B cell (primary cell): ENCODE measurements around the gene IL17A. TPM values are rescaled to one million over a fixed set of nuclear protein-coding genes. Genes with fewer than 3 reads are reported as not detected.

Experiments used
- ATAC-seq: fragments of 200-7000 bp; cut with Tn5 transposase; one replicate; pipeline ENCODE4 v1.10.0; 2021; ENCODE audit warnings: low read depth, mild to moderate bottlenecking, moderate number of reproducible peaks, moderate library complexity
- CTCF ChIA-PET: fragments of 350-600 bp; sonication (Branson Sonifier 250); formaldehyde crosslinking; loops from one replicate; lab custom pipeline; 2021; ENCODE audit warnings: antibody characterized with exemption, inconsistent platforms; lab: Charles Lee
- POLR2A ChIA-PET: fragments of 350-600 bp; sonication (Branson Sonifier 250); formaldehyde crosslinking; loops from one replicate; lab custom pipeline; 2021; ENCODE audit warnings: antibody characterized with exemption; lab: Charles Lee
- DNase-seq: peaks from one replicate; pipeline ENCODE4 v3.0.0; 2013
- H2AFZ ChIP-seq: 2 replicates; pipeline ENCODE4 v1.6.1; 2012; ENCODE audit warnings: mild to moderate bottlenecking, low read depth, low read length; ENCODE audit not compliant: insufficient read depth, poor library complexity, severe bottlenecking
- H3K27ac ChIP-seq, 2 donors: 1 replicate in 1 of 2; 2 replicates in 1 of 2; pipeline ENCODE4 v1.5.1; 2012 to 2013; ENCODE audit warnings: low read length in 2 of 2, mild to moderate bottlenecking in 2 of 2, moderate library complexity in 1 of 2
- H3K27me3 ChIP-seq, 4 experiments: fragments of 200-600 bp in 1 of 4; sonication (generic) in 1 of 4; replicated peaks in 1 of 4; 1 replicate in 2 of 4; 2 replicates in 2 of 4; pipeline versions ENCODE4 v1.6.1 to v1.7.0; 2013 to 2016; ENCODE audit warnings: low read length in 3 of 4, mild to moderate bottlenecking in 2 of 4, mixed read lengths in 1 of 4, moderate library complexity in 1 of 4; ENCODE audit not compliant: insufficient read depth in 4 of 4, control insufficient read depth in 3 of 4; ENCODE audit errors: control extremely low read depth in 1 of 4
- H3K36me3 ChIP-seq, 2 experiments: replicated peaks in 1 of 2; 1 replicate in 1 of 2; 2 replicates in 1 of 2; pipeline versions ENCODE4 v1.6.1 to v1.7.1; 2013; ENCODE audit warnings: low read length in 1 of 2; ENCODE audit not compliant: insufficient read depth in 2 of 2, control insufficient read depth in 1 of 2; ENCODE audit errors: control extremely low read depth in 1 of 2, extremely low read depth in 1 of 2
- H3K4me1 ChIP-seq, 2 donors: fragments of 200-600 bp in 1 of 2; sonication (generic) in 1 of 2; 1 replicate in 1 of 2; 2 replicates in 1 of 2; pipeline versions ENCODE4 v1.5.1 to v1.6.1; 2013 to 2017; ENCODE audit warnings: low read length in 2 of 2; ENCODE audit not compliant: control insufficient read depth in 2 of 2, insufficient read depth in 2 of 2
- H3K4me2 ChIP-seq: replicated peaks from 2 replicates; pipeline ENCODE3; 2012; ENCODE audit warnings: mild to moderate bottlenecking, low read depth, low read length; ENCODE audit not compliant: poor library complexity, severe bottlenecking
- H3K4me3 ChIP-seq, 5 experiments: fragments of 200-600 bp in 1 of 5; sonication (generic) in 1 of 5; 1 replicate in 3 of 5; 2 replicates in 2 of 5; pipeline versions ENCODE4 v1.5.1 to v1.7.0; 2011 to 2016; ENCODE audit warnings: low read length in 4 of 5, mild to moderate bottlenecking in 4 of 5, low read depth in 2 of 5, control low read depth in 1 of 5, moderate library complexity in 1 of 5; ENCODE audit not compliant: insufficient read depth in 1 of 5; ENCODE audit errors: control extremely low read depth in 1 of 5, extremely low read depth in 1 of 5
- H3K79me2 ChIP-seq: fragments of 200-600 bp; sonication (generic); one replicate; pipeline ENCODE4 v1.6.0; 2016; ENCODE audit warnings: low read length; ENCODE audit not compliant: control insufficient read depth, insufficient read depth
- H3K9ac ChIP-seq: fragments of 200-600 bp; sonication (generic); 2 replicates; pipeline ENCODE4 v1.6.1; 2017; ENCODE audit warnings: mild to moderate bottlenecking, low read length, moderate library complexity
- H3K9me3 ChIP-seq, 3 donors: one replicate each; pipeline versions ENCODE4 v1.6.1 to v1.7.1; 2013; ENCODE audit warnings: low read length in 2 of 3; ENCODE audit not compliant: control insufficient read depth in 2 of 3, insufficient read depth in 1 of 3; ENCODE audit errors: control extremely low read depth in 1 of 3
- H4K20me1 ChIP-seq: 2 replicates; pipeline ENCODE4 v1.6.0; 2012; ENCODE audit warnings: mild to moderate bottlenecking, low read length; ENCODE audit not compliant: insufficient read depth, control insufficient read depth, poor library complexity, severe bottlenecking
- H3K27ac Mint-ChIP-seq: one replicate; pipeline ENCODE4 v1.8.0; 2021; ENCODE audit warnings: mixed read lengths
- H3K27me3 Mint-ChIP-seq: one replicate; pipeline ENCODE4 v1.8.0; 2021; ENCODE audit warnings: mixed read lengths
- H3K4me1 Mint-ChIP-seq: one replicate; pipeline ENCODE4 v1.8.0; 2021; ENCODE audit warnings: mixed read lengths
- H3K4me3 Mint-ChIP-seq: one replicate; pipeline ENCODE4 v1.8.0; 2021; ENCODE audit warnings: mixed read lengths
- H3K9me3 Mint-ChIP-seq: one replicate; pipeline ENCODE4 v1.8.0; 2022; ENCODE audit warnings: mixed read lengths; ENCODE audit not compliant: insufficient read depth
- CTCF ChIP-seq: fragments of 200-600 bp; IDR thresholded peaks from one replicate; pipeline ENCODE4 v1.8.0; 2022; ENCODE audit warnings: antibody characterized with exemption, mild to moderate bottlenecking
- EZH2 ChIP-seq: IDR thresholded peaks from 2 replicates; pipeline ENCODE4 v1.6.1; 2012; ENCODE audit warnings: borderline replicate concordance, low read depth, mild to moderate bottlenecking, moderate library complexity, low read length; ENCODE audit not compliant: insufficient read depth, poor library complexity, severe bottlenecking
- WGBS: methylation state at CpG from one replicate; pipeline ENCODE4 v1.1.5; 2013; ENCODE audit warnings: missing lambda C conversion rate; ENCODE audit not compliant: insufficient coverage; 5-methylcytosine and 5-hydroxymethylcytosine counted together
- intact Hi-C: fragments of 100-400 bp; cut with micrococcal nuclease; formaldehyde crosslinking; loops from one replicate; pipeline ENCODE4 v1.10.0; 2022
- polyA plus RNA-seq: library from polyadenylated mRNA; depleted of rRNA; stranded (reverse); fragments of >200 nt; gene quantifications from 2 replicates; pipeline ENCODE4 v1.2.3, GENCODE V29; 2012
- total RNA-seq, 2 donors: library from RNA; stranded (reverse); fragments of 120-200 nt in 1 of 2; gene quantifications; 1 replicate in 1 of 2; 2 replicates in 1 of 2; pipeline versions ENCODE4 v1.2.3 to v1.2.4, GENCODE V29; 2013 to 2022

The IL17A gene
- total and polyA plus RNA-seq, 2 donors (not counting 1 experiment from before 2014, with no cell fraction given) = not detected

DNA sequence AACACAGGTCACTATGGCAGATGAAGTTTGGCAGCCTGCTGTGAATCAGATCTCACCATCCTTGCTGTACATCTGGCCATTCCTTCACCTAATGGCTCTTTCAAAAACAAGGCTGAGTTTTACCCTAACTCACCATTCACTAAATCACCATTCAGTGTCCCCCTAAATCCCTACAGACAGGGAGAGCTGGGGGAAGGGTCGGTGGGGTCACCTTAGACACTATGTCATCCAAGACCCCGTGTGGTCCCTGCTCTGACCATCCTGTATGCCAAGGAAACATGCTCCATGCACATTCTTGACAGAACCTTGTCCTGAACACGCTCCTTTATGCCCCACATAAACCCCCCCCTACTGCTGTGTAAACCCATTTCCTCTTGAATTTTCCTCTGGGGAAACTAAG, 31.8 kb upstream of the IL17A start:
- Histone ChIP-seq H4K20me1 (no peaks in the 10 kb centered on the region), H3K9me3 (no peaks in the 10 kb centered on the region), H3K36me3 (no peaks in the 10 kb centered on the region), H2AFZ (no peak overlapping the region), H3K4me2 (no peak overlapping the region), H3K4me1 (peaks cover 7 to 8% of the 10 kb centered on the region in 2 donors), H3K79me2 (no peaks in the 10 kb centered on the region), H3K27me3 (no peaks in the 10 kb centered on the region), H3K27ac (no peak overlapping the region), H3K9ac (no peak overlapping the region), H3K4me3 (no peak overlapping the region)
- intact Hi-C loops = no loop called here
- H3K27me3 Mint-ChIP-seq = peaks cover 9% of the 10 kb centered on the region
- CTCF ChIA-PET = no interaction called here
- peaks cover 14% of the 10 kb centered on the region for H3K4me1 Mint-ChIP-seq
- H3K4me3 Mint-ChIP-seq = no peak overlapping the region
- no peak overlapping the region for H3K27ac Mint-ChIP-seq
- DNase-seq (no peak), ATAC-seq (no peak)
- POLR2A ChIA-PET = no interaction called here
- TF ChIP-seq EZH2 (no peak), CTCF (no peak)
- WGBS = 35% methylated on average over 3 of the region's 3 CpGs
- H3K9me3 Mint-ChIP-seq = no peaks in the 10 kb centered on the region

DNA sequence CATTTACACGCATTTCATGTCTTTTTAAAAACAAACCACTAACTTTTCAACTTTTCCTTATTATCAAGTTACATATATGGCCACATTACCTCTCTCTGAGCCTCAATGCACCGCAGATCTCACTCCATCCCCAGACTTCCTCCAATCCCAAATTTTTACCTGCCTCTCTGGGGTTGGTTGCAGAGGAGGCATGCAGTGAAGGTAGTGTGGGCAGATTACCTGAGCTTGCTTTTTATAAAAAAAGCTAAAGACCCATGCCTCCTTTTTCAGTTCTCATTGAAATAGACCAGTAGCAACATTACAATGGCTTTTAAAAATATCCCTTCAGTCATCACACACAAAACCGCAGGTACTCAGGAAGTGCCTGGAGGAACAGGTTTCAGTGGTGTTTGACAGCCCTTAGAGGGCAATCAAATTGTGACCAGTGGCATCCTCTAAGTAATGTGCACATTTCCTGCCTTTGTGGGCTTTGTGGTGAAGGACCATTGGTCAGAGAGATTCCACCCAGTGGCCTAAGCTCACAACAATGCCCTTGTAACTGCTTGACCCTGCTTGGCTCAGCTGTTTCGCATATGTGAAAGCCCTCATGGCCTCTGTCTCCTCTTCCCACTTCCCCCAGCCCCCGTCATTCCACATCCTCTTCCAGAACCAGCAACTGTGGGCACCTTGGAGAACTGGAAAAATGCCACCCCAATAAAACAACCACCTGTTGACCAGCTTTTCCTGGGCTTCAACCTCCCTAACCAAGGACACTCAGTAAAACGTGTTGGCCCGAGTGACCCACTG, 30.2 kb upstream of the IL17A start:
- no peak for ATAC-seq
- no peak for DNase-seq
- no peak overlapping the region for H3K4me3 Mint-ChIP-seq
- Histone ChIP-seq H3K4me3 (no peak overlapping the region), H3K4me2 (no peak overlapping the region), H3K27me3 (no peaks in the 10 kb centered on the region), H3K27ac (no peak overlapping the region), H2AFZ (no peak overlapping the region), H3K36me3 (no peaks in the 10 kb centered on the region), H3K79me2 (no peaks in the 10 kb centered on the region), H4K20me1 (no peaks in the 10 kb centered on the region), H3K9ac (no peak overlapping the region), H3K4me1 (peaks cover 7 to 8% of the 10 kb centered on the region in 2 donors), H3K9me3 (peaks cover 0 to 4% (median 0%) of the 10 kb centered on the region in 3 donors)
- WGBS = 19% methylated on average over 6 of the region's 7 CpGs
- TF ChIP-seq CTCF = no peak
- TF ChIP-seq EZH2 = no peak
- H3K27me3 Mint-ChIP-seq = peaks cover 9% of the 10 kb centered on the region
- CTCF ChIA-PET = interaction anchor here (1.1 kb wide), 1 partner anchor 244 kb away, joined by 3 read pairs; no protein-coding TSS in a partner anchor
- intact Hi-C loops = no loop called here
- H3K4me1 Mint-ChIP-seq = peaks cover 14% of the 10 kb centered on the region
- POLR2A ChIA-PET = no interaction called here
- no peaks in the 10 kb centered on the region for H3K9me3 Mint-ChIP-seq
- no peak overlapping the region for H3K27ac Mint-ChIP-seq
